Chondrocyte (in vitro differentiated cells): ENCODE measurements around the gene KMT2A. TPM values are rescaled to one million over a fixed set of nuclear protein-coding genes. Genes with fewer than 3 reads are reported as not detected.
"Not testable (repeated sequence)": the region's sequence is repeated elsewhere in the genome, so short reads cannot be mapped to it uniquely, and the experiment has no call there.

Experiments
- DNase-seq: peaks from one replicate; pipeline ENCODE4 v3.0.0; 2021; ENCODE audit warnings: mixed read lengths, low spot score
- H3K27ac Mint-ChIP-seq: one replicate; pipeline ENCODE4 v1.8.0; 2021; ENCODE audit warnings: mild to moderate bottlenecking, moderate library complexity, mixed read lengths; ENCODE audit not compliant: unreplicated experiment
- H3K27me3 Mint-ChIP-seq: 2 replicates; pipeline ENCODE4 v1.8.0; 2021; ENCODE audit warnings: low read depth, mixed read lengths
- H3K36me3 Mint-ChIP-seq: 2 replicates; pipeline ENCODE4 v1.8.0; 2021; ENCODE audit warnings: low read depth, mixed read lengths
- H3K4me1 Mint-ChIP-seq: 2 replicates; pipeline ENCODE4 v1.8.0; 2021; ENCODE audit warnings: low read depth, mild to moderate bottlenecking, mixed read lengths
- H3K4me3 Mint-ChIP-seq: one replicate; pipeline ENCODE4 v1.8.0; 2021; ENCODE audit warnings: mild to moderate bottlenecking, moderate library complexity, mixed read lengths; ENCODE audit not compliant: unreplicated experiment
- H3K9me3 Mint-ChIP-seq: 2 replicates; pipeline ENCODE4 v1.8.0; 2021; ENCODE audit warnings: low read depth, mixed read lengths
- total RNA-seq: library from RNA; stranded (reverse); gene quantifications from 3 replicates; pipeline ENCODE4 v1.2.1, GENCODE V29; 2021
- TF ChIP-seq, protein P1 (sequence below): fragments of 200-600 bp; sonication (generic); IDR thresholded peaks from 2 replicates; pipeline ENCODE4 v1.5.0; 2021; ENCODE audit warnings: antibody characterized with exemption, mild to moderate bottlenecking, moderate library complexity

Gene KMT2A
- total RNA-seq, 1 donor from 2014 or later, result 40.3 TPM

DNA sequence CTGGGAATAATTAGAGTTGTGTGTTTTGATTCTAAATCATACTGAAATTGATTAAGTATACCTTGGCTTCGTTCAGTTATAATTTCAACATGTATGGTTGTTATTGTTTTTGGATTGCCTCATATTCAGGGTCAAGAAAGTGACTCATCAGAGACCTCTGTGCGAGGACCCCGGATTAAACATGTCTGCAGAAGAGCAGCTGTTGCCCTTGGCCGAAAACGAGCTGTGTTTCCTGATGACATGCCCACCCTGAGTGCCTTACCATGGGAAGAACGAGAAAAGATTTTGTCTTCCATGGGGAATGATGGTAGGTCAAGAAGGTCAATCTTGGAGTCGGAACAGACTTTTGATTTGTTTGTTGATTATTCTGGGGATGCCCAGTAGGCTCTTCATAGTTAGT, 40.4 kb downstream of the KMT2A start:
- DNase-seq, result no peak
- Mint-ChIP-seq H3K27ac (no peak overlapping the region), H3K4me1 (no peaks in the 10 kb centered on the region), H3K36me3 (peaks cover 49% of the 10 kb centered on the region), H3K4me3 (no peak overlapping the region), H3K27me3 (no peaks in the 10 kb centered on the region), H3K9me3 (no peaks in the 10 kb centered on the region)
- TF ChIP-seq, protein P1, sequence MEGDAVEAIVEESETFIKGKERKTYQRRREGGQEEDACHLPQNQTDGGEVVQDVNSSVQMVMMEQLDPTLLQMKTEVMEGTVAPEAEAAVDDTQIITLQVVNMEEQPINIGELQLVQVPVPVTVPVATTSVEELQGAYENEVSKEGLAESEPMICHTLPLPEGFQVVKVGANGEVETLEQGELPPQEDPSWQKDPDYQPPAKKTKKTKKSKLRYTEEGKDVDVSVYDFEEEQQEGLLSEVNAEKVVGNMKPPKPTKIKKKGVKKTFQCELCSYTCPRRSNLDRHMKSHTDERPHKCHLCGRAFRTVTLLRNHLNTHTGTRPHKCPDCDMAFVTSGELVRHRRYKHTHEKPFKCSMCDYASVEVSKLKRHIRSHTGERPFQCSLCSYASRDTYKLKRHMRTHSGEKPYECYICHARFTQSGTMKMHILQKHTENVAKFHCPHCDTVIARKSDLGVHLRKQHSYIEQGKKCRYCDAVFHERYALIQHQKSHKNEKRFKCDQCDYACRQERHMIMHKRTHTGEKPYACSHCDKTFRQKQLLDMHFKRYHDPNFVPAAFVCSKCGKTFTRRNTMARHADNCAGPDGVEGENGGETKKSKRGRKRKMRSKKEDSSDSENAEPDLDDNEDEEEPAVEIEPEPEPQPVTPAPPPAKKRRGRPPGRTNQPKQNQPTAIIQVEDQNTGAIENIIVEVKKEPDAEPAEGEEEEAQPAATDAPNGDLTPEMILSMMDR, result no peak

DNA sequence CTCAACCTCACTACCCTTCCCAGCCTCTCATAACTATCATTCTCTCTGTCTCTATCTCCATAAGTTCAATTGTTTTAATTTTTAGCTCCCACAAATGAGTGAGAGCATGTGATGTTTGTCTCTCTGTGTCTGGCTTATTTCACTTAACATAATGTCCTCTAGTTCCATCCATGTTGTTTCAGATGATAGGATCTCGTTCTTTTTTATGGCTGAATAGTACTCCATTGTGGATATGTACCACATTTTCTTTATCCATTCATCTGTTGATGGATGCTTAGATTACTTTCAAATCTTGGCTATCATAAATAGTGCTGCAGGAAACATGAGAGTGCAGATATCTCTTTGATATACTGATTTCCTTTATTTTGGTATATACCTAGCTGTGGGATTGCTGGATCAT, 44.9 kb downstream of the KMT2A start:
- H3K4me1 Mint-ChIP-seq, H3K27me3 Mint-ChIP-seq, H3K27ac Mint-ChIP-seq, DNase-seq, H3K9me3 Mint-ChIP-seq, H3K4me3 Mint-ChIP-seq: not testable (repeated sequence)
- peaks cover 38% of the 10 kb centered on the region for H3K36me3 Mint-ChIP-seq

DNA sequence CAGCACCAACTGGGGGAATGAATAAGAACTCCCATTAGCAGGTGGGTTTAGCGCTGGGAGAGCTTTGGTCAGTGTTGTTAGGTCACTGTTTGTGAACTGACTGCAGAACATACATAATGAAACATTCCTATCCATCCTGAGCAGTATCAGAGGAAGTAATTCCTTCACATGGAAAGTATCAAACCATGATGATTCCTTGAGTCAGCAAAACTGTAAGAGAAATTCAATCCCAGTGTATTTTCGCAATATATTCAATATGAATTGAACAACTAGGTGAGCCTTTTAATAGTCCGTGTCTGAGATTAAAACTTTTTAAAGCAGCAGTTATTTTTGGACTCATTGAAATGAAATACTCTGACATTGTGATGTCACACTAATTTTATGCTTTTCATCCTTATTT, 48.1 kb downstream of the KMT2A start:
- Mint-ChIP-seq H3K27me3 (no peaks in the 10 kb centered on the region), H3K27ac (no peak overlapping the region), H3K9me3 (no peaks in the 10 kb centered on the region), H3K4me3 (no peak overlapping the region), H3K4me1 (no peaks in the 10 kb centered on the region), H3K36me3 (peaks cover 23% of the 10 kb centered on the region)
- TF ChIP-seq, protein P1, result no peak
- DNase-seq, result no peak

DNA sequence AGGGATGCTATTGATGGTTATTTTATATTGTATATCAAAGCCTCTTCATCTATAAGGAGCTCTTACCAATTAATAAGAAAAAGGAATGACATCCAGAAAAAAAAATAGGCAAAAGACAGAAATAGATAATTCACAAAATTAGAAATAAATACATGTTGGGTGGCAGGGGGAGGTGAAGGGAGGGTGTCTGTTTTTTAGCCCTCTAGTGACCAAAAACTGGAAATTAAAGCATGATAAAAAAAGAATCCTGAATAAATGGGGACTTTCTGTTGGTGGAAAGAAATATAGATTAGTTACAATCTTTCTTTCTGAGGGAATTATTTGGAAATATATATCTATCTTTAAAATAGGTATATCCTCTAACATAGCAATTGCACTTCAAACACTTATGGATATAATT, 49.0 kb downstream of the KMT2A start:
- peaks cover 27% of the 10 kb centered on the region for H3K36me3 Mint-ChIP-seq
- no peak overlapping the region for H3K27ac Mint-ChIP-seq

DNA sequence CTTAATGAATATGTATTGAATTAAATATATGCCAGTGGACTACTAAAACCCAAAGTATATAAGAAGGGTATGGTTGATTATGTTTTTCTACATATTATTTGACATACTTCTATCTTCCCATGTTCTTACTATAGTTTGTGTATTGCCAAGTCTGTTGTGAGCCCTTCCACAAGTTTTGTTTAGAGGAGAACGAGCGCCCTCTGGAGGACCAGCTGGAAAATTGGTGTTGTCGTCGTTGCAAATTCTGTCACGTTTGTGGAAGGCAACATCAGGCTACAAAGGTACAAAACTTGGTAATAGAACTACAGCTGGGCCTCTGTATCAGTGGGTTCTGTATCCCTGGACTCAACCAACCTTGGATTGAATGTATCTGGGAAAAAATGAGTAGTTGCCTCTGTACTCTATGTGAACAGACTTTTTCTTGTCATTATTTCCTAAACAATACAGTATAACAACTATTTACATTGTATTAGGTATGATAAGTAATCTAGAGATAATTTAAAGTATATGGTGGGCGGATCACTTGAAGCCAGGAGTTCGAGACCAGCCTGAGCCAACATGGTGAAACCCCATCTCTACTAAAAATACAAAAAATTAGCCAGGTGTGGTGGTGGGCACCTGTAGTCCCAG, 52.3 kb downstream of the KMT2A start:
- no peak overlapping the region for H3K4me3 Mint-ChIP-seq
- no peak overlapping the region for H3K27ac Mint-ChIP-seq
- DNase-seq, result no peak
- H3K27me3 Mint-ChIP-seq, result no peaks in the 10 kb centered on the region
- no peaks in the 10 kb centered on the region for H3K9me3 Mint-ChIP-seq
- H3K4me1 Mint-ChIP-seq, result no peaks in the 10 kb centered on the region
- peaks cover 18% of the 10 kb centered on the region for H3K36me3 Mint-ChIP-seq
- TF ChIP-seq, protein P1, result peak; percentile 93

More for the DNA sequence above, 49.0 kb downstream of the KMT2A start:
- Mint-ChIP-seq H3K27me3 (no peaks in the 10 kb centered on the region), H3K4me1 (no peaks in the 10 kb centered on the region), H3K9me3 (no peaks in the 10 kb centered on the region), H3K4me3 (no peak overlapping the region)
- TF ChIP-seq, protein P1, result peak; percentile 62
- no peak for DNase-seq

DNA sequence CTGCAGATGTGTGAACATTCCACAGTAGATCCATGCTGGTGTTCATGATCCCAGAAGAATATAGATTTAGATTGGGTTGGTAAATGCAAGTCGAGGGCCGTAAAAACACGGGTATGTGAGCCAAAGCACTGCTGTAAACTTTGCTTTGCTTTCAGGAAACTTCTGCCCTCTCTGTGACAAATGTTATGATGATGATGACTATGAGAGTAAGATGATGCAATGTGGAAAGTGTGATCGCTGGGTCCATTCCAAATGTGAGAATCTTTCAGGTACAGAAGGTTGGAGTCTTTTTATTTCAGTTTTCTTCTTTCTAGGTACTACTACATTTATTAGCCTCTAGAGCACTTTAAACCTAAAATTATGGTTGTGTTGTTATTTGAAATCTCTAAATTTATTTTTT, 54.7 kb downstream of the KMT2A start:
- Mint-ChIP-seq H3K9me3 (no peaks in the 10 kb centered on the region), H3K27me3 (no peaks in the 10 kb centered on the region), H3K4me3 (no peak overlapping the region), H3K36me3 (peaks cover 25% of the 10 kb centered on the region), H3K4me1 (no peaks in the 10 kb centered on the region), H3K27ac (no peak overlapping the region)
- DNase-seq, result no peak
- TF ChIP-seq, protein P1, result no peak
